ENCODE data around the gene TFIP11.

DNA sequence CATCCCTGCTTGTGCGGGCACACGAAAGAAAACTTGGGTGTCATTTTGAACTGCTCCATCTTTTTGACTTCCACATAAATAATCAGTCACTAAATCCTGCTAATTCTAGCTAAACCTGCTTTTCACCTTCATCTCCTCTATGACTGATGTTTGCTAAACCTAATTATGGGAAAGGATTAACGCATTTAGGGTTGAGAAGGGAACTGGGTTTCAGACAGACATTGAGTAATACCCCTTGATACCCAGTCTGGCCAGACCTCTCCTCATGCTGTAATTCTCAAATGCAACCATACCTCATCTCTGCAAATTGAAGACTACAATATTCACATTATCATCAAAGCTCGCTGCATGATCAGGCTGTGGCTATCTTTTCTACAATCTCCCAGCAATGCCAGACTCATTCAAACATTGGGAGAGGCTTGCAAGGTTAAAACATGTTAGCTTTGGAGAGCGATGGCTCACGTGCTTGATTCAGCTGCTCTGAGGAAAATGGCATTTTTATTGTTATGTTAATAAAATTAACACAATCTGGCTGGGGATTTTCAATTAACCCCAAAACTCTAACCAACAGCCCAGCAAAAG is 31.1 kb downstream of the TFIP11 start:
- TF ChIP-seq, protein P1, sequence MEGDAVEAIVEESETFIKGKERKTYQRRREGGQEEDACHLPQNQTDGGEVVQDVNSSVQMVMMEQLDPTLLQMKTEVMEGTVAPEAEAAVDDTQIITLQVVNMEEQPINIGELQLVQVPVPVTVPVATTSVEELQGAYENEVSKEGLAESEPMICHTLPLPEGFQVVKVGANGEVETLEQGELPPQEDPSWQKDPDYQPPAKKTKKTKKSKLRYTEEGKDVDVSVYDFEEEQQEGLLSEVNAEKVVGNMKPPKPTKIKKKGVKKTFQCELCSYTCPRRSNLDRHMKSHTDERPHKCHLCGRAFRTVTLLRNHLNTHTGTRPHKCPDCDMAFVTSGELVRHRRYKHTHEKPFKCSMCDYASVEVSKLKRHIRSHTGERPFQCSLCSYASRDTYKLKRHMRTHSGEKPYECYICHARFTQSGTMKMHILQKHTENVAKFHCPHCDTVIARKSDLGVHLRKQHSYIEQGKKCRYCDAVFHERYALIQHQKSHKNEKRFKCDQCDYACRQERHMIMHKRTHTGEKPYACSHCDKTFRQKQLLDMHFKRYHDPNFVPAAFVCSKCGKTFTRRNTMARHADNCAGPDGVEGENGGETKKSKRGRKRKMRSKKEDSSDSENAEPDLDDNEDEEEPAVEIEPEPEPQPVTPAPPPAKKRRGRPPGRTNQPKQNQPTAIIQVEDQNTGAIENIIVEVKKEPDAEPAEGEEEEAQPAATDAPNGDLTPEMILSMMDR (IDR thresholded peaks at IDR 0.05), result no peak
- TF ChIP-seq POLR2A (IDR thresholded peaks at IDR 0.05), result no peak
